H1 (cell line): Measurements from ENCODE around the gene PROZ. TPM values are rescaled to one million over a fixed set of nuclear protein-coding genes. Genes with fewer than 3 reads are reported as not detected.

Source experiments
- CTCF ChIA-PET: fragments of 300-600 bp; sonication (Branson Sonifier 250); formaldehyde crosslinking; loops from one replicate; lab custom pipeline; 2021; ENCODE audit not compliant: partially characterized antibody; lab: Charles Lee
- POLR2A ChIA-PET: fragments of 300-600 bp; sonication (Branson Sonifier 250); formaldehyde crosslinking; loops from one replicate; lab custom pipeline; 2021; ENCODE audit warnings: inconsistent platforms; ENCODE audit not compliant: partially characterized antibody; lab: Charles Lee
- DNase-seq, 2 experiments: peaks; one replicate each; pipeline versions ENCODE4 v3.0.0 to v3.0.0-alpha.2; 2010 to 2022; ENCODE audit warnings: low spot score in 2 of 2, low read depth in 1 of 2, mixed read lengths in 1 of 2
- FAIRE-seq: peaks from 2 replicates; lab custom pipeline; 2011; peaks lifted over from hg19 to GRCh38; lab: Jason Lieb, UNC
- H2AFZ ChIP-seq: 2 replicates; pipeline ENCODE4 v1.8.1; 2012; ENCODE audit warnings: low read length, inconsistent platforms
- H2AK5ac ChIP-seq: 2 replicates; pipeline ENCODE4 v1.6.1; 2013; ENCODE audit warnings: low read depth, low read length
- H2BK120ac ChIP-seq: replicated peaks from 2 replicates; pipeline ENCODE3; 2013; ENCODE audit warnings: low read depth, low read length, inconsistent platforms
- H2BK12ac ChIP-seq: 2 replicates; pipeline ENCODE4 v1.6.1; 2013; ENCODE audit warnings: low read depth, low read length
- H2BK15ac ChIP-seq: 2 replicates; pipeline ENCODE4 v1.6.1; 2013; ENCODE audit warnings: low read length
- H2BK20ac ChIP-seq: 2 replicates; pipeline ENCODE4 v1.6.1; 2013; ENCODE audit warnings: low read length
- H2BK5ac ChIP-seq: 2 replicates; pipeline ENCODE4 v1.6.1; 2013; ENCODE audit warnings: low read depth, low read length
- H3K14ac ChIP-seq: 2 replicates; pipeline ENCODE4 v1.6.1; 2013; ENCODE audit warnings: inconsistent platforms; ENCODE audit not compliant: insufficient read length
- H3K18ac ChIP-seq: 2 replicates; pipeline ENCODE4 v1.6.1; 2013; ENCODE audit warnings: low read length; ENCODE audit errors: extremely low read depth
- H3K23ac ChIP-seq: 2 replicates; pipeline ENCODE4 v1.6.1; 2013; ENCODE audit warnings: inconsistent platforms; ENCODE audit not compliant: insufficient read length
- H3K23me2 ChIP-seq: 2 replicates; pipeline ENCODE4 v1.6.1; 2013; ENCODE audit warnings: low read depth, low read length
- H3K27ac ChIP-seq: 2 replicates; pipeline ENCODE4 v1.6.1; 2011; ENCODE audit warnings: low read depth, low read length, inconsistent platforms
- H3K27me3 ChIP-seq, 4 experiments: replicated peaks in 1 of 4; 1 replicate in 1 of 4; 2 replicates in 3 of 4; pipeline versions ENCODE4 v1.6.1 to v1.8.1; 2011 to 2013; ENCODE audit warnings: low read length in 3 of 4, mild to moderate bottlenecking in 3 of 4, inconsistent platforms in 2 of 4, mixed read lengths in 2 of 4, moderate library complexity in 1 of 4; ENCODE audit not compliant: control insufficient read depth in 3 of 4, insufficient read depth in 3 of 4; ENCODE audit errors: extremely low read depth in 1 of 4
- H3K36me3 ChIP-seq, 4 experiments: 2 replicates each; pipeline versions ENCODE4 v1.6.1 to v1.8.1; 2011 to 2013; ENCODE audit warnings: mild to moderate bottlenecking in 4 of 4, low read length in 3 of 4, moderate library complexity in 2 of 4, control low read depth in 1 of 4, inconsistent platforms in 1 of 4; ENCODE audit not compliant: insufficient read depth in 4 of 4, control insufficient read depth in 2 of 4
- H3K4ac ChIP-seq: replicated peaks from 2 replicates; pipeline ENCODE3; 2013; ENCODE audit warnings: low read length, low read depth, mixed read lengths, inconsistent platforms; ENCODE audit not compliant: insufficient read length
- H3K4me1 ChIP-seq, 4 experiments: replicated peaks in 1 of 4; 1 replicate in 1 of 4; 2 replicates in 3 of 4; pipeline versions ENCODE4 v1.6.1 to v1.8.1; 2011 to 2013; ENCODE audit warnings: low read length in 3 of 4, inconsistent platforms in 2 of 4, mixed read lengths in 1 of 4; ENCODE audit not compliant: insufficient read depth in 4 of 4, control insufficient read depth in 3 of 4
- H3K4me2 ChIP-seq, 2 experiments: 2 replicates each; pipeline versions ENCODE4 v1.6.1 to v1.8.1; 2011 to 2013; ENCODE audit warnings: low read depth in 2 of 2, low read length in 2 of 2, control low read depth in 1 of 2, inconsistent platforms in 1 of 2, mild to moderate bottlenecking in 1 of 2; ENCODE audit not compliant: insufficient read depth in 1 of 2
- H3K4me3 ChIP-seq, 4 experiments: fragments of 200-600, 300-600 bp in 1 of 4; sonication (generic), shearing (Covaris generic), sonication (Bioruptor Twin) in 1 of 4; 2 replicates each; pipeline versions ENCODE4 v1.5.1 to v1.8.1; 2011 to 2016; ENCODE audit warnings: low read length in 4 of 4, low read depth in 3 of 4, control low read depth in 2 of 4, inconsistent platforms in 2 of 4, mild to moderate bottlenecking in 2 of 4, mixed read lengths in 1 of 4, moderate library complexity in 1 of 4; ENCODE audit not compliant: insufficient read depth in 2 of 4; ENCODE audit errors: extremely low read depth in 1 of 4
- H3K56ac ChIP-seq: replicated peaks from 2 replicates; pipeline ENCODE3; 2013; ENCODE audit warnings: low read depth, mild to moderate bottlenecking, mixed read lengths, low read length, inconsistent platforms; ENCODE audit not compliant: insufficient read length
- H3K79me1 ChIP-seq: 2 replicates; pipeline ENCODE4 v1.6.1; 2013; ENCODE audit warnings: low read depth, low read length, control low read depth
- H3K79me2 ChIP-seq, 2 experiments: 2 replicates each; pipeline versions ENCODE4 v1.6.1 to v1.8.1; 2012 to 2013; ENCODE audit warnings: low read length in 2 of 2, mild to moderate bottlenecking in 2 of 2, inconsistent platforms in 1 of 2; ENCODE audit not compliant: insufficient read depth in 2 of 2, control insufficient read depth in 1 of 2
- H3K9ac ChIP-seq, 4 experiments: replicated peaks in 1 of 4; 1 replicate in 1 of 4; 2 replicates in 3 of 4; pipeline versions ENCODE4 v1.6.1 to v1.8.1; 2011 to 2013; ENCODE audit warnings: low read depth in 3 of 4, low read length in 3 of 4, control low read depth in 2 of 4, mild to moderate bottlenecking in 2 of 4, moderate library complexity in 2 of 4, inconsistent platforms in 1 of 4; ENCODE audit errors: extremely low read depth in 1 of 4
- H3K9me3 ChIP-seq, 2 experiments: 2 replicates each; pipeline versions ENCODE4 v1.6.1 to v1.8.1; 2012 to 2013; ENCODE audit warnings: mild to moderate bottlenecking in 2 of 2, moderate library complexity in 2 of 2, control low read depth in 1 of 2, inconsistent platforms in 1 of 2, low read depth in 1 of 2, low read length in 1 of 2, mixed read lengths in 1 of 2; ENCODE audit not compliant: insufficient read depth in 2 of 2
- H4K20me1 ChIP-seq, 2 experiments: replicated peaks in 1 of 2; 2 replicates each; pipeline versions ENCODE3 to v1.8.1; 2011 to 2013; ENCODE audit warnings: inconsistent platforms in 2 of 2, low read length in 2 of 2, mild to moderate bottlenecking in 1 of 2; ENCODE audit not compliant: insufficient read depth in 2 of 2, control insufficient read depth in 1 of 2
- H4K5ac ChIP-seq: 2 replicates; pipeline ENCODE4 v1.6.1; 2013; ENCODE audit warnings: low read length, low read depth, mixed read lengths, inconsistent platforms; ENCODE audit not compliant: insufficient read length
- H4K8ac ChIP-seq: 2 replicates; pipeline ENCODE4 v1.8.0; 2013; ENCODE audit warnings: mild to moderate bottlenecking, moderate library complexity, low read length, inconsistent platforms; ENCODE audit not compliant: insufficient read depth; ENCODE audit errors: extremely low read depth
- H4K91ac ChIP-seq: replicated peaks from 2 replicates; pipeline ENCODE3; 2013; ENCODE audit warnings: low read length, mixed read lengths, inconsistent platforms; ENCODE audit not compliant: insufficient read length
- CBX8 ChIP-seq: fragments of 300-800, 300-1000 bp; sonication (generic); IDR thresholded peaks from 2 replicates; pipeline ENCODE4 v1.7.1; 2016; ENCODE audit warnings: low read depth, low read length, borderline replicate concordance
- CEBPB ChIP-seq: IDR thresholded peaks from 2 replicates; pipeline ENCODE4 v1.6.1; 2012; ENCODE audit warnings: low read depth, low read length
- CREB1 ChIP-seq: IDR thresholded peaks from 2 replicates; pipeline ENCODE4 v1.6.1; 2012; ENCODE audit warnings: inconsistent platforms
- EZH2 ChIP-seq: fragments of 200-600 bp; sonication (generic); IDR thresholded peaks from 2 replicates; pipeline ENCODE4 v1.7.1; 2012; ENCODE audit warnings: low read depth, mild to moderate bottlenecking, moderate library complexity, low read length, inconsistent platforms; ENCODE audit not compliant: severe bottlenecking
- PHF8 ChIP-seq: fragments of 200-600 bp; sonication (generic); conservative IDR thresholded peaks from 2 replicates; pipeline ENCODE4 v1.7.1; 2012; ENCODE audit warnings: low read depth, mild to moderate bottlenecking, inconsistent platforms, low read length, moderate library complexity
- POLR2A ChIP-seq, 2 experiments: IDR thresholded peaks; 1 replicate in 1 of 2; 2 replicates in 1 of 2; pipeline ENCODE4 v1.6.1; 2011; ENCODE audit warnings: low read depth in 2 of 2, low read length in 2 of 2, mild to moderate bottlenecking in 2 of 2; ENCODE audit errors: control extremely low read depth in 1 of 2
- POLR2AphosphoS5 ChIP-seq: IDR thresholded peaks from 2 replicates; pipeline ENCODE4 v1.6.1; 2011; ENCODE audit warnings: low read depth, low read length
- TEAD4 ChIP-seq: IDR thresholded peaks from 2 replicates; pipeline ENCODE4 v1.6.1; 2012; ENCODE audit warnings: low read depth, low read length, inconsistent platforms, mixed read lengths
- WGBS, 2 experiments: shearing (Covaris generic) in 1 of 2; methylation state at CpG; one replicate each; pipeline versions ENCODE4 v1.1.6 to v1.1.7; 2013 to 2015; ENCODE audit warnings: low lambda C conversion rate in 2 of 2, mixed read lengths in 2 of 2, inconsistent platforms in 1 of 2, low coverage in 1 of 2, missing lambda C conversion rate in 1 of 2; ENCODE audit not compliant: insufficient replicate concordance in 2 of 2, insufficient coverage in 1 of 2, insufficient read length in 1 of 2; ENCODE audit errors: extremely low coverage in 1 of 2, missing lambda C conversion rate in 1 of 2; 5-methylcytosine and 5-hydroxymethylcytosine counted together
- polyA plus RNA-seq, 7 experiments: library from polyadenylated mRNA; depleted of rRNA in 3 of 7; stranded (reverse) in 5 of 7; unstranded in 2 of 7; fragments of >200 nt in 5 of 7; fragments of 200-250 nt in 2 of 7; gene quantifications; 1 replicate in 5 of 7; 2 replicates in 1 of 7; 4 replicates in 1 of 7; pipeline versions ENCODE4 v1.2.1 to v1.2.3, GENCODE V29; 2011 to 2013; ENCODE audit warnings: missing spikeins in 2 of 7, mixed read lengths in 2 of 7
- total RNA-seq: library from RNA; stranded (reverse); fragmentation: NEBNext Ultra II Directional; extraction: Animal tissue kit (Norgen Biotek cat#: 25700); gene quantifications from 2 replicates; pipeline ENCODE4 v1.2.1, GENCODE V29; 2021

Gene PROZ
- total and polyA plus RNA-seq, 2 of the 8 experiments (the other 6 are each of a cell fraction or from before 2014, with no cell fraction given): not detected

DNA sequence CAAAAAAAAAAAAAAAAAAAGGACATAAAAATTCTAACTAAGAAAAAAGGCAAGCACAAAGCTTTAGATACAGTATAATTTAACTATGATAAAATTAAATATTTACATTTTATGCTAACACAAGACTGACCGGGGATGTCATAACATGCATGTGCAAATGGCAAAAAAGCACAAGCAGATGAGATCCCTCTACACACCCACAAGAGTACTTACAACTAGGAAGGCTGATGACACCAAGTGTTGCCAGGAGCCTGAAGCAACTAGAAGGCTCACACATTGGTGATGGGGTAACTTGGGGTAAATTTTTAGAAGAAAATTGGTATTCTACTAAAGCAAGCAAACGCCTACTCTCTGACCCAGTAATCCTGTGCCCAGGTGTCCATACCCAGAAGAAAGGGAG is 43.4 kb downstream of the PROZ start:
- H4K5ac ChIP-seq: no peak overlapping the region
- peaks cover 27 to 78% of the 10 kb centered on the region in 2 experiments for H3K79me2 ChIP-seq
- peaks cover 8 to 36% of the 10 kb centered on the region in 2 experiments for H4K20me1 ChIP-seq
- H2BK5ac ChIP-seq: no peak overlapping the region
- H3K4me1 ChIP-seq: peaks cover 0 to 2% (median under 1%) of the 10 kb centered on the region in 4 experiments; a peak in 2 of 7 replicates
- no peaks in the 10 kb centered on the region for H3K27me3 ChIP-seq
- H3K4me2 ChIP-seq: no peak overlapping the region
- 94% methylated on average over 2 of the region's 2 CpGs; no CpG with 5 or more reads in 1 of the 2 experiments for WGBS, 2 experiments
- no peak overlapping the region for H2BK15ac ChIP-seq
- peaks cover 26% of the 10 kb centered on the region for H3K79me1 ChIP-seq
- H3K4ac ChIP-seq: no peak overlapping the region
- ChIA-PET POLR2A (no interaction called here), CTCF (no interaction called here)
- FAIRE-seq (no peak), DNase-seq (no peak)
- no peaks in the 10 kb centered on the region for H3K9me3 ChIP-seq
- H2BK120ac ChIP-seq: no peak overlapping the region
- H2BK12ac ChIP-seq: no peak overlapping the region
- no peak overlapping the region for H3K4me3 ChIP-seq
- no peak overlapping the region for H3K56ac ChIP-seq
- H3K23ac ChIP-seq: no peak overlapping the region
- H2BK20ac ChIP-seq: no peak overlapping the region
- peaks cover 16 to 42% (median 30%) of the 10 kb centered on the region in 4 experiments for H3K36me3 ChIP-seq
- H3K14ac ChIP-seq: no peak overlapping the region
- H3K9ac ChIP-seq: no peak overlapping the region
- H3K27ac ChIP-seq: no peak overlapping the region
- no peaks in the 10 kb centered on the region for H3K23me2 ChIP-seq
- H2AFZ ChIP-seq: no peak overlapping the region
- H4K91ac ChIP-seq: no peak overlapping the region
- H2AK5ac ChIP-seq: no peak overlapping the region
- H3K18ac ChIP-seq: no peak overlapping the region
- TF ChIP-seq CEBPB: no peak
- TF ChIP-seq EZH2: no peak
- TF ChIP-seq POLR2AphosphoS5: no peak
- no peak for TF ChIP-seq POLR2A (IDR thresholded peaks at IDR 0.05; ENCODE audit: control extremely low read depth in 1 of 2, low read depth in 2 of 2, low read length in 2 of 2)
- no peak for TF ChIP-seq TEAD4
- TF ChIP-seq CREB1: no peak
- no peak for TF ChIP-seq PHF8
- TF ChIP-seq CBX8: no peak
- no peak overlapping the region for H4K8ac ChIP-seq
